ENCODE results near the gene PROM1. TPM values are rescaled to one million over a fixed set of nuclear protein-coding genes. Genes with fewer than 3 reads are reported as not detected.
A peak's percentile ranks its signal among the peaks of the same experiment; 100 is the strongest.

Gene PROM1
- polyA plus RNA-seq, 4 donors: 0.45 to 32.9 (median 4.8) TPM

DNA sequence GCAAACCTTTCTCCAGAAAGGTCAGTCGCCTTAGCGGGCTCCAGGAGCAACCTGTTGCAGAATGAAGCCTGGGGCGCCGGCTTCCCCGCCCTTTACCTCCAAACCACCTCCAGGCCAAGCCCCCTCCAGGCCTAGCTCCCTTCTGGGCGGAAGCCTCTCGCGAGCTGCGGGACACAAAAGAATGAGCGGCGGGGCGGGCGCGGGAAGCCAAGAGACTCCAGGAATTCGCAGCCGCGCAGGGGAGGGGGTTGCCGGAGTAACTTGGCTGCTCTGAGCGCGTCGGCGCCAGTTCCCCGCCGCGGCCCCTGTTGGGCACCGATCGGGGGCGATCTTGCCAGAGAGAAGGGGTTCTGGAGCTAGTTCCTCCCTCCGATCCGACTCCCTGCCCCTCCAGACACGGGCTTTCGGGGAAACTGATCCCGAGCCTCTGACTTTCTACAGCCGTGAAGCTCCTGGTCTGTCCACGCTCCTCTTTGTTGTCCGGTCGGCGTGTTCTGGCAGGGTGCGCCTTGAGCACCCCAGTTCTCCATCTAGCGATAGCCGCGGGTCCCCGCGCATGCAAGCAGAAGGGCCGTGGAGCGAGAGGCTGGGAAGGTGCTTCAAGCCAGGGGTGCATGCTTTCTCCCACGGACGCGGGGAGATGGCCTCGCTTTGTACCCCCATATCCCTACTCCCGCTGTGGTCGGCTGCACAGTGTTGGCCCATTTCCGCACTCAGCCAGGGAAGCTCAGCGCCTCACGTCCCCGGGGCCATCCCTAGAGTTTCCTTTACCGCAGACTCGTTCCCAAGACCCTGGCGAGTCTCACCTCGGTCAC, 1.2 kb downstream of the PROM1 start:
- peak overlapping the region in 2 of 3 donors; percentile 17 to 30 for H3K27ac ChIP-seq (ENCODE audit: low read depth in 1 of 3, low read length in 2 of 3)
- 0 to 2% (median 1%) methylated on average over 48 to 60 of the region's 60 CpGs for WGBS, 3 donors
- DNase-seq: peak; percentile 13 to 68

GRCh38 chr4:16082041-16082425, 1.8 kb downstream of the PROM1 start:
- Histone ChIP-seq H3K9me3 (ENCODE audit: control insufficient read depth in 2 of 2, insufficient read depth in 1 of 2, low read depth in 1 of 2, low read length in 1 of 2) (peaks cover 0 to 4% of the 10 kb centered on the region in 2 donors), H3K27me3 (ENCODE audit: control insufficient read depth in 3 of 3, insufficient read depth in 3 of 3, low read length in 3 of 3) (peaks cover 7 to 53% (median 20%) of the 10 kb centered on the region in 3 donors), H3K36me3 (ENCODE audit: control insufficient read depth in 3 of 3, insufficient read depth in 2 of 3, low read depth in 1 of 3, low read length in 3 of 3) (peaks cover 0 to 3% (median 0%) of the 10 kb centered on the region in 3 donors), H3K27ac (ENCODE audit: low read depth in 1 of 3, low read length in 2 of 3) (no peak overlapping the region), H3K4me1 (ENCODE audit: control insufficient read depth in 3 of 3, insufficient read depth in 2 of 3, low read depth in 1 of 3, low read length in 2 of 3) (peaks cover 0 to 8% (median 0%) of the 10 kb centered on the region in 3 donors), H3K4me3 (ENCODE audit: low read depth in 1 of 3, low read length in 3 of 3) (peak overlapping the region; percentile 27 to 67 (median 51))
- FAIRE-seq: no peak
- no peak for DNase-seq
- WGBS, 3 donors: 10 to 13% (median 12%) methylated on average over 17 of the region's 17 CpGs

More for the DNA sequence above, 1.2 kb downstream of the PROM1 start:
- peaks cover 0 to 4% of the 10 kb centered on the region in 2 donors for H3K9me3 ChIP-seq (ENCODE audit: control insufficient read depth in 2 of 2, insufficient read depth in 1 of 2, low read depth in 1 of 2, low read length in 1 of 2)
- H3K4me1 ChIP-seq (ENCODE audit: control insufficient read depth in 3 of 3, insufficient read depth in 2 of 3, low read depth in 1 of 3, low read length in 2 of 3): peaks cover 0 to 8% (median 0%) of the 10 kb centered on the region in 3 donors
- H3K4me3 ChIP-seq (ENCODE audit: low read depth in 1 of 3, low read length in 3 of 3): peak overlapping the region; percentile 27 to 67 (median 51)
- peaks cover 0 to 3% (median 0%) of the 10 kb centered on the region in 3 donors for H3K36me3 ChIP-seq (ENCODE audit: control insufficient read depth in 3 of 3, insufficient read depth in 2 of 3, low read depth in 1 of 3, low read length in 3 of 3)
- FAIRE-seq: no peak
- peaks cover 7 to 53% (median 20%) of the 10 kb centered on the region in 3 donors for H3K27me3 ChIP-seq (ENCODE audit: control insufficient read depth in 3 of 3, insufficient read depth in 3 of 3, low read length in 3 of 3)

DNA sequence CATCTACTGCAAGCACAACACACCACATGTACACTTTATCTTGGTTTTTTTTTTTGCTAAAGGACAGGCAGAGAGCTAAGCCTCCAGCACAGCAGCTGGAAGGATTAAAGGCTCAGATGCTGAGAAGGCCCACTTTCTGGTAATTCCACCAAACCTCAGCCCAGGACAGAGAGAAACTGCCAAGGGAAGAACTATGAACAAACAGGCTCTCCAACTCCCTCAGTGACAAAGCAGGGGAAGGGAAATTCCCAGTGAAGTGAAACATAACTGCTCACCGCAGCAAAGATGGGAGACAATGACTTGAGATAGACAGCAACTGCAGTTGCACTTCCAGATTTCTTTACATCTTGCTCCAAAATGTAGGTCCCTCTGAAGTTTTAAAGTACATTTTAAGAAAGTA, 4.8 kb downstream of the PROM1 start:
- 55 to 77% (median 64%) methylated on average over 1 of the region's 1 CpG for WGBS, 3 donors
- DNase-seq (no peak), FAIRE-seq (no peak)
- Histone ChIP-seq H3K27ac (ENCODE audit: low read depth in 1 of 3, low read length in 2 of 3) (no peak overlapping the region), H3K4me3 (ENCODE audit: low read depth in 1 of 3, low read length in 3 of 3) (no peak overlapping the region), H3K27me3 (ENCODE audit: control insufficient read depth in 3 of 3, insufficient read depth in 3 of 3, low read length in 3 of 3) (peaks cover 3 to 30% (median 7%) of the 10 kb centered on the region in 3 donors), H3K4me1 (ENCODE audit: control insufficient read depth in 3 of 3, insufficient read depth in 2 of 3, low read depth in 1 of 3, low read length in 2 of 3) (peaks cover 0 to 8% (median 0%) of the 10 kb centered on the region in 3 donors), H3K9me3 (ENCODE audit: control insufficient read depth in 2 of 2, insufficient read depth in 1 of 2, low read depth in 1 of 2, low read length in 1 of 2) (no peaks in the 10 kb centered on the region), H3K36me3 (ENCODE audit: control insufficient read depth in 3 of 3, insufficient read depth in 2 of 3, low read depth in 1 of 3, low read length in 3 of 3) (peaks cover 0 to 3% (median 0%) of the 10 kb centered on the region in 3 donors)

DNA sequence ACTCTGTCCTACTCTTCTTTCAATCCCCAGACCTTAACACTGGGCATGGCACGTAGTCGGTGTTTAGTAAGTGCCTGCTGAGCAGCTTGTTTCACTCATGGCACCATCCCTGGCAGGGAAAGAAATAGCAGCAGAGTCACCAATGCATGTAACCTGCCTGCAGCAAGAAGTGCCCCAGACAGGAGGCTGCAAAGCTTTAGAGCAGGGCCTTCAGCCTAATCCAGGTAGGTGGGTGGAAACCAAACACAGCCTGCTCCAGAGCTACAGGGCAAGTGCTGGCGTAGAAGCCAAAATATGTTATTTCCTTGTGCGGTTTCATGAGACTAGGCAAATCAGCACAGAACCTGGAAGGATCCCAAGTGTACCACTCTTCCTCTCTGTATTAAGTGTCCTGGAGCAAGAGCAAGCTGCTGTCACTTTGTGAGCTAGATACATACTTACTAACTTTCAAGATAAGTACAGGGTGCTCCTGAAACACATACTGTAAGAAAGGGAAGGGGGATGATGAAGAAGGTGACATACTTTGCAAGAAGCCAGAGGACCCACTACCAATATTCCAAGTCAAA, 5.5 kb downstream of the PROM1 start:
- peaks cover 0 to 7% (median 0%) of the 10 kb centered on the region in 3 donors for H3K4me1 ChIP-seq (ENCODE audit: control insufficient read depth in 3 of 3, insufficient read depth in 2 of 3, low read depth in 1 of 3, low read length in 2 of 3)
- DNase-seq (no peak), FAIRE-seq (no peak)
- 88 to 89% (median 89%) methylated on average over 4 of the region's 4 CpGs for WGBS, 3 donors
- no peaks in the 10 kb centered on the region for H3K9me3 ChIP-seq (ENCODE audit: control insufficient read depth in 2 of 2, insufficient read depth in 1 of 2, low read depth in 1 of 2, low read length in 1 of 2)
- H3K27ac ChIP-seq (ENCODE audit: low read depth in 1 of 3, low read length in 2 of 3): no peak overlapping the region
- peaks cover 0 to 3% (median 0%) of the 10 kb centered on the region in 3 donors for H3K36me3 ChIP-seq (ENCODE audit: control insufficient read depth in 3 of 3, insufficient read depth in 2 of 3, low read depth in 1 of 3, low read length in 3 of 3)
- no peak overlapping the region for H3K4me3 ChIP-seq (ENCODE audit: low read depth in 1 of 3, low read length in 3 of 3)
- peaks cover 2 to 22% (median 3%) of the 10 kb centered on the region in 3 donors for H3K27me3 ChIP-seq (ENCODE audit: control insufficient read depth in 3 of 3, insufficient read depth in 3 of 3, low read length in 3 of 3)

GRCh38 chr4:16077786-16078185, 6.0 kb downstream of the PROM1 start:
- H3K9me3 ChIP-seq (ENCODE audit: control insufficient read depth in 2 of 2, insufficient read depth in 1 of 2, low read depth in 1 of 2, low read length in 1 of 2): no peaks in the 10 kb centered on the region
- peaks cover 0 to 3% (median 0%) of the 10 kb centered on the region in 3 donors for H3K36me3 ChIP-seq (ENCODE audit: control insufficient read depth in 3 of 3, insufficient read depth in 2 of 3, low read depth in 1 of 3, low read length in 3 of 3)
- no peak overlapping the region for H3K27ac ChIP-seq (ENCODE audit: low read depth in 1 of 3, low read length in 2 of 3)
- 63 to 71% (median 66%) methylated on average over 4 of the region's 4 CpGs for WGBS, 3 donors
- peaks cover 0 to 2% (median 0%) of the 10 kb centered on the region in 3 donors for H3K4me1 ChIP-seq (ENCODE audit: control insufficient read depth in 3 of 3, insufficient read depth in 2 of 3, low read depth in 1 of 3, low read length in 2 of 3)
- FAIRE-seq (no peak), DNase-seq (no peak)
- H3K4me3 ChIP-seq (ENCODE audit: low read depth in 1 of 3, low read length in 3 of 3): no peak overlapping the region
- peaks cover 0 to 17% (median 0%) of the 10 kb centered on the region in 3 donors for H3K27me3 ChIP-seq (ENCODE audit: control insufficient read depth in 3 of 3, insufficient read depth in 3 of 3, low read length in 3 of 3)

- Histone ChIP-seq H3K27me3 (ENCODE audit: control insufficient read depth in 3 of 3, insufficient read depth in 3 of 3, low read length in 3 of 3) (peaks cover 0 to 6% (median 0%) of the 10 kb centered on the region in 3 donors), H3K4me1 (ENCODE audit: control insufficient read depth in 3 of 3, insufficient read depth in 2 of 3, low read depth in 1 of 3, low read length in 2 of 3) (no peaks in the 10 kb centered on the region)
- FAIRE-seq: no peak
Measured at GRCh38 chr4:16075975-16076757, 7.7 kb downstream of the PROM1 start.

DNA sequence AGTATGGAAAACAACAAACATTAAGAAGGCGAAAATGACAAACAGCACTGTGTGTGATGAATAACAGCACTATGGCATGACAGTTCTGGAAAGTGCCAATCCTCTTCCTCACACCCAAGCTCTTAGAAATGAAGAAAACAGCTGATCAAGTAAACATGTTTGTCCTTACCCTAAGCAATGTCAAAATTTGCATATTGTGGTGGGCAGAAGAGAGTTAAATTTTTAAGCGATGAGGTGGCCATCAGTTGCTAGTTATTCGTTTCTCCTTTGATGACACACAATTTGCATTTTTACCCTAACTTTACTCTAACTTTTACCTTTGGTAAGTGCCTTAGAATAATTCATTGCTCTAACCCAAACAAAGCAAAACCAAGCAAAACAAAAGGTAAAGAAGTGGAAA, 8.8 kb downstream of the PROM1 start:
- H3K4me3 ChIP-seq (ENCODE audit: low read depth in 1 of 3, low read length in 3 of 3): no peak overlapping the region
- no peaks in the 10 kb centered on the region for H3K4me1 ChIP-seq (ENCODE audit: control insufficient read depth in 3 of 3, insufficient read depth in 2 of 3, low read depth in 1 of 3, low read length in 2 of 3)
- H3K9me3 ChIP-seq (ENCODE audit: control insufficient read depth in 2 of 2, insufficient read depth in 1 of 2, low read depth in 1 of 2, low read length in 1 of 2): no peaks in the 10 kb centered on the region
- no peak overlapping the region for H3K27ac ChIP-seq (ENCODE audit: low read depth in 1 of 3, low read length in 2 of 3)
- 69 to 79% (median 70%) methylated on average over 3 of the region's 3 CpGs for WGBS, 3 donors
- H3K36me3 ChIP-seq (ENCODE audit: control insufficient read depth in 3 of 3, insufficient read depth in 2 of 3, low read depth in 1 of 3, low read length in 3 of 3): no peaks in the 10 kb centered on the region
- FAIRE-seq: no peak
- H3K27me3 ChIP-seq (ENCODE audit: control insufficient read depth in 3 of 3, insufficient read depth in 3 of 3, low read length in 3 of 3): no peaks in the 10 kb centered on the region
- DNase-seq: no peak

More at GRCh38 chr4:16075975-16076757, 7.7 kb downstream of the PROM1 start:
- no peaks in the 10 kb centered on the region for H3K9me3 ChIP-seq (ENCODE audit: control insufficient read depth in 2 of 2, insufficient read depth in 1 of 2, low read depth in 1 of 2, low read length in 1 of 2)
- no peak overlapping the region for H3K27ac ChIP-seq (ENCODE audit: low read depth in 1 of 3, low read length in 2 of 3)
- 81 to 85% (median 81%) methylated on average over 8 of the region's 8 CpGs for WGBS, 3 donors
- DNase-seq: no peak
- no peak overlapping the region for H3K4me3 ChIP-seq (ENCODE audit: low read depth in 1 of 3, low read length in 3 of 3)
- H3K36me3 ChIP-seq (ENCODE audit: control insufficient read depth in 3 of 3, insufficient read depth in 2 of 3, low read depth in 1 of 3, low read length in 3 of 3): peaks cover 0 to 3% (median 0%) of the 10 kb centered on the region in 3 donors

- FAIRE-seq (no peak), DNase-seq (no peak)
- peaks cover 0 to 4% (median 0%) of the 10 kb centered on the region in 3 donors for H3K36me3 ChIP-seq (ENCODE audit: control insufficient read depth in 3 of 3, insufficient read depth in 2 of 3, low read depth in 1 of 3, low read length in 3 of 3)
- H3K4me1 ChIP-seq (ENCODE audit: control insufficient read depth in 3 of 3, insufficient read depth in 2 of 3, low read depth in 1 of 3, low read length in 2 of 3): no peaks in the 10 kb centered on the region
- H3K27ac ChIP-seq (ENCODE audit: low read depth in 1 of 3, low read length in 2 of 3): no peak overlapping the region
- H3K9me3 ChIP-seq (ENCODE audit: control insufficient read depth in 2 of 2, insufficient read depth in 1 of 2, low read depth in 1 of 2, low read length in 1 of 2): no peaks in the 10 kb centered on the region
- H3K27me3 ChIP-seq (ENCODE audit: control insufficient read depth in 3 of 3, insufficient read depth in 3 of 3, low read length in 3 of 3): no peaks in the 10 kb centered on the region
- H3K4me3 ChIP-seq (ENCODE audit: low read depth in 1 of 3, low read length in 3 of 3): no peak overlapping the region
Measured at GRCh38 chr4:16072168-16072567, 11.7 kb downstream of the PROM1 start.

Data from small intestine (tissue), 7 donors.